Measurements from ENCODE around the gene ELP5. TPM values are rescaled to one million over a fixed set of nuclear protein-coding genes. Genes with fewer than 3 reads are reported as not detected.
A peak's percentile ranks its signal among the peaks of the same experiment; 100 is the strongest.

The ELP5 gene
- total RNA-seq (2012; rRNA removed) (46.6 and 48.0 TPM in 2 replicates), polyA plus RNA-seq (2012; rRNA removed) (38.6 and 39.3 TPM in 2 replicates), Bru-seq, nascent RNA (percentile 63 among the genes with signal in this experiment), BruChase-seq, experiment 1, labeled RNA remaining after a 6-hour chase (percentile 67 among the genes with signal in this experiment), BruChase-seq, experiment 2, labeled RNA remaining after a 2-hour chase (percentile 59 among the genes with signal in this experiment)
- 31.1 and 38.5 TPM in 2 replicates for polyA plus RNA-seq (2012; cell fraction: cytosol; rRNA removed)
- polyA plus RNA-seq (2012; cell fraction: nucleus; rRNA removed; ENCODE audit: low replicate concordance), result 45.8 and 52.9 TPM in 2 replicates
- long read RNA-seq, transcript ELP5-204 (8 exons, 1,423 nt), result major isoform, 13 of 20 reads
- long read RNA-seq, partial matches to known transcripts, result 2 of 20 reads
- long read RNA-seq, other reads (novel, unspliced or antisense), result 0 of 20 reads

GRCh38 chr17:7252176-7253043 lies at the start of gene ELP5:
ELP5 (plus strand) TSS chr17:7252215; CDS start chr17:7252551, 336 bp downstream.
- Histone ChIP-seq H2BK120ac (ENCODE audit: low read depth, low read length) (peak within 1 kb of the TSS; percentile 73), H3K4ac (ENCODE audit: low read depth, low read length) (peak within 1 kb of the TSS; percentile 96), H3K23ac (ENCODE audit: low read depth, low read length) (peak within 1 kb of the TSS; percentile 93), H3K9me1 (ENCODE audit: insufficient read depth, low read length) (peaks cover 10% of the 10 kb centered on the region), H2BK5ac (ENCODE audit: low read depth, low read length, poor library complexity, severe bottlenecking) (peak within 1 kb of the TSS; percentile 94), H4K8ac (ENCODE audit: low read depth in 2 of 2, low read length in 2 of 2) (peak within 1 kb of the TSS; percentile 90 to 98), H2AK9ac (replicated peaks; ENCODE audit: low read depth, low read length, poor library complexity) (peak within 1 kb of the TSS; percentile 99), H3K18ac (ENCODE audit: low read depth, low read length) (peak within 1 kb of the TSS; percentile 51), H3K14ac (replicated peaks; ENCODE audit: low read depth, low read length) (peak within 1 kb of the TSS; percentile 91), H4K20me1 (ENCODE audit: insufficient read depth, low read length) (peaks cover 9% of the 10 kb centered on the region; the same call in 1 of the 2 replicates), H2BK15ac (ENCODE audit: low read depth, low read length) (peak within 1 kb of the TSS; percentile 65; the same call in 1 of the 3 replicates), H3K56ac (ENCODE audit: extremely low read depth, insufficient read depth, low read length) (peak within 1 kb of the TSS; percentile 94), H3K9me3 (ENCODE audit: control insufficient read depth, insufficient read depth, low read length) (no peaks in the 10 kb centered on the region), H3K4me1 (ENCODE audit: control insufficient read depth, insufficient read depth, low read length) (peaks cover 8% of the 10 kb centered on the region), H3K4me2 (ENCODE audit: low read depth, low read length) (peak within 1 kb of the TSS; percentile 99), H4K91ac (ENCODE audit: insufficient read depth, low read depth, low read length) (peak within 1 kb of the TSS; percentile 93), H3K9ac (ENCODE audit: low read depth, low read length) (peak within 1 kb of the TSS; percentile 88), H2AFZ (replicated peaks; ENCODE audit: low read length, poor library complexity) (peak within 1 kb of the TSS; percentile 99), H3K27me3 (ENCODE audit: control insufficient read depth, insufficient read depth, low read length) (no peaks in the 10 kb centered on the region), H2AK5ac (ENCODE audit: low read depth, low read length) (peak within 1 kb of the TSS; percentile 95), H3K4me3 (ENCODE audit: insufficient read depth, low read depth, low read length) (peak within 1 kb of the TSS; percentile 71), H3K79me1 (ENCODE audit: low read depth in 1 of 2, low read length in 2 of 2) (peaks cover 7 to 44% of the 10 kb centered on the region in 2 experiments; a peak in 3 of 4 replicates), H3K27ac (ENCODE audit: insufficient read depth, low read length) (peak within 1 kb of the TSS; percentile 93), H4K5ac (ENCODE audit: low read depth, low read length) (peak within 1 kb of the TSS; percentile 91), H3K36me3 (ENCODE audit: control insufficient read depth, insufficient read depth, low read length) (peaks cover 15% of the 10 kb centered on the region), H2BK20ac (ENCODE audit: low read depth, low read length) (no peak within 1 kb of the TSS)
- in situ Hi-C loops (cut with MboI; ENCODE audit: low sequenced_read_pairs), result no loop called here
- ChIA-PET CTCF (no interaction called here), POLR2A (ENCODE audit: unreplicated experiment) (no interaction called here)
- peak; percentile 71 for ATAC-seq (ENCODE audit: low read depth)
- DNase-seq, result peak; percentile 94
- 0% methylated on average over 11 of the region's 55 CpGs; no CpG with 5 or more reads in 1 of the 2 experiments for WGBS, 2 experiments (ENCODE audit: extremely low coverage in 2 of 2, insufficient read length in 1 of 2)
- intact Hi-C loops (cut with micrococcal nuclease), result no loop called here
- dilution Hi-C loops (cut with HindIII; ENCODE audit: low sequenced_read_pairs, unreplicated experiment), result no loop called here
- TSS peak; percentile 34 for BruUV-seq (replicated peaks)
- no peak for TF ChIP-seq BHLHE40 (IDR thresholded peaks at IDR 0.05; ENCODE audit: low read depth, low read length)
- no peak for TF ChIP-seq RCOR1 (IDR thresholded peaks at IDR 0.05; ENCODE audit: insufficient replicate concordance, low read length)
- no peak for TF ChIP-seq RFX5 (IDR thresholded peaks at IDR 0.05; ENCODE audit: low read depth, low read length)
- no peak; the same call in 1 of the 2 replicates for TF ChIP-seq RAD21 (IDR thresholded peaks at IDR 0.05; ENCODE audit: low read length)
- peak; percentile 88 for TF ChIP-seq POLR2A (IDR thresholded peaks at IDR 0.05; ENCODE audit: low read depth, low read length)
- TF ChIP-seq SMC3 (IDR thresholded peaks at IDR 0.05; ENCODE audit: low read depth, low read length), result no peak; the same call in 1 of the 2 replicates
- TF ChIP-seq NFE2L2 (IDR thresholded peaks at IDR 0.05; ENCODE audit: low read depth, low read length), result no peak
- TF ChIP-seq ELK1 (IDR thresholded peaks at IDR 0.05; ENCODE audit: borderline replicate concordance, low read depth, low read length), result no peak
- TF ChIP-seq CEBPB (IDR thresholded peaks at IDR 0.05; ENCODE audit: low read depth, low read length), result no peak
- TF ChIP-seq CTCF (conservative IDR thresholded peaks at IDR 0.05; ENCODE audit: low read depth, low read length), result 0 out of 2 replicates have a peak, but pooled peaks have one; percentile 19
- TF ChIP-seq MAZ (IDR thresholded peaks at IDR 0.05; ENCODE audit: borderline replicate concordance, low read depth, low read length), result peak; percentile 86
- peak; percentile 80; the same call in 1 of the 2 replicates for TF ChIP-seq CHD1 (IDR thresholded peaks at IDR 0.05; ENCODE audit: low read depth, low read length)
- no peak for TF ChIP-seq FOS (IDR thresholded peaks at IDR 0.05; ENCODE audit: low read depth, low read length)
